Lung (tissue), 12 donors: ENCODE data around the gene MTARC2. TPM values are rescaled to one million over a fixed set of nuclear protein-coding genes. Genes with fewer than 3 reads are reported as not detected.

Experiments
- ATAC-seq: fragments of 200-7000 bp; cut with Tn5 transposase; one replicate; pipeline ENCODE4 v1.9.1; 2020; ENCODE audit warnings: moderate number of reproducible peaks; ENCODE audit not compliant: insufficient read depth, low FRiP score
- DNase-seq, 3 donors: peaks; one replicate each; pipeline ENCODE4 v3.0.0-alpha.2; 2013 to 2017
- H3K27ac ChIP-seq, 2 donors: one replicate each; pipeline ENCODE4 v1.5.1; 2013; ENCODE audit warnings: mild to moderate bottlenecking in 2 of 2, moderate library complexity in 2 of 2, control low read depth in 1 of 2, inconsistent platforms in 1 of 2, low read depth in 1 of 2, low read length in 1 of 2
- H3K27me3 ChIP-seq, 3 donors: one replicate each; pipeline ENCODE4 v1.5.1; 2013; ENCODE audit warnings: low read length in 2 of 3; ENCODE audit not compliant: control insufficient read depth in 3 of 3, insufficient read depth in 3 of 3
- H3K36me3 ChIP-seq, 4 donors: one replicate each; pipeline ENCODE4 v1.5.1; 2013; ENCODE audit warnings: low read length in 4 of 4, mild to moderate bottlenecking in 1 of 4, moderate library complexity in 1 of 4; ENCODE audit not compliant: control insufficient read depth in 4 of 4, insufficient read depth in 4 of 4
- H3K4me1 ChIP-seq, 5 donors: one replicate each; pipeline ENCODE4 v1.5.1; 2013; ENCODE audit warnings: low read length in 5 of 5, mild to moderate bottlenecking in 2 of 5, moderate library complexity in 1 of 5; ENCODE audit not compliant: control insufficient read depth in 5 of 5, insufficient read depth in 5 of 5
- H3K4me3 ChIP-seq: one replicate; pipeline ENCODE4 v1.5.1; 2013; ENCODE audit warnings: mild to moderate bottlenecking, control low read depth, moderate library complexity
- H3K9ac ChIP-seq, 2 donors: one replicate each; pipeline ENCODE4 v1.5.1; 2013; ENCODE audit warnings: low read length in 2 of 2, control low read depth in 1 of 2; ENCODE audit not compliant: insufficient read depth in 1 of 2
- H3K9me3 ChIP-seq, 4 donors: one replicate each; pipeline ENCODE4 v1.5.1; 2013; ENCODE audit warnings: low read length in 3 of 4, mild to moderate bottlenecking in 1 of 4, moderate library complexity in 1 of 4; ENCODE audit not compliant: control insufficient read depth in 4 of 4, insufficient read depth in 3 of 4
- CTCF ChIP-seq: IDR thresholded peaks from 2 replicates; pipeline ENCODE4 v1.5.1; 2012; ENCODE audit warnings: mild to moderate bottlenecking; ENCODE audit errors: control extremely low read depth, extremely low read depth
- WGBS, 2 donors: extraction: QIAGEN DNeasy Blood & Tissue Kit; methylation state at CpG; one replicate each; pipeline ENCODE4 v1.1.7; 2013; 5-methylcytosine and 5-hydroxymethylcytosine counted together
- polyA plus RNA-seq, 2 donors: library from polyadenylated mRNA; stranded (reverse); fragments of 200-250 nt; gene quantifications; one replicate each; pipeline ENCODE4 v1.2.1, GENCODE V29; 2013
- total RNA-seq, 2 donors: library from RNA; depleted of rRNA in 1 of 2; stranded (reverse); fragments of >200 nt in 1 of 2; gene quantifications; one replicate each; pipeline ENCODE4 v1.2.1, GENCODE V29; 2014 to 2021
- donor health status: control.
- donor health status: control.
- donor health status: Bipolar disorder and iron deficiency.
- donor health status: healthy.
- donor health status: DM: yes; HTN: yes; CAD: no.

The MTARC2 gene
- total and polyA plus RNA-seq, 4 donors, result 21.4 to 49.9 (median 39.5) TPM

GRCh38 chr1:220817907-220818306, 69.8 kb downstream of the MTARC2 start:
- ATAC-seq, result peak; percentile 19
- DNase-seq, result no peak

DNA sequence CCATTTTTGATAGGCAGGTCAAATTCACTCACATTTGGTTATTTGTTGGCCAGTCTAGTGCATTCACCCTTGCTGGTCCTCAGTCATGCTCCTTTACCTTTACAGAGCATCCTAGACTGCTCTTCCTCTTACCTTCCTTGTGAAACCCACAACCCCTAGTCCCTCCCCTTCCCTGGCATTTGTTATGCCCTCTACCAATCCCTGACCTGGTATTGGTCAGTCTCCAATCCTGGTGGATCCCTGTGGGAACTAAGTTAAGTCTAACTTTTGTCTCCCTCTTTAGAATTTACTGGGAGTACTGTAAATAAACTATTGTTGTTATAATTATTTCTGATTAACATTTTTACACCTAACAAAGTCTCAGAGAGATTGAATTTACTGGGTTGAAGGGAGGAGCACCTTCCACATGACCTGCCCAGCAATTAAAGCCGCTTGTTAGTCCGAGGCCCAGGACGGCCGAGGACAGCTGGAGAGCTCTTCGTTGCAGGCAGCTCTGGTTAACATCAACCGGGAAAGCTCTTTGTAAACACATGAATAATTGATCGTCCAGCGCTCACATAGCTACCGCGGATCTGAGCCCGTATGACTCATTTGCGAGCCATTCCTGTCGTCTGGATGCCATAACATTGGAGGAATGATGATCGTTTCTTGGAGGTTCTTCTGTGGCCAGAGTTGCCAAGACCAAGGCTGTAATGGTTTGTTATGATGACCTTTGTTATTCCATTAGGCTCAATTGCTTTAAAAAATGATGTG, 70.5 kb downstream of the MTARC2 start:
- H3K4me1 ChIP-seq, result peaks cover 0 to 42% (median 21%) of the 10 kb centered on the region in 5 donors
- no peak overlapping the region for H3K4me3 ChIP-seq
- DNase-seq, result peak; percentile 89 to 97 (median 96)
- H3K27ac ChIP-seq, result peak overlapping the region in 1 of 2 donors; percentile 56
- TF ChIP-seq CTCF, result no peak
- 57 to 76% methylated on average over 14 of the region's 14 CpGs for WGBS, 2 donors
- H3K9me3 ChIP-seq, result no peaks in the 10 kb centered on the region
- no peaks in the 10 kb centered on the region for H3K27me3 ChIP-seq
- no peaks in the 10 kb centered on the region for H3K36me3 ChIP-seq
- ATAC-seq, result peak; percentile 31
- no peak overlapping the region for H3K9ac ChIP-seq

More at GRCh38 chr1:220817907-220818306, 69.8 kb downstream of the MTARC2 start:
- TF ChIP-seq CTCF, result no peak
- H3K4me3 ChIP-seq, result no peak overlapping the region
- H3K9ac ChIP-seq, result no peak overlapping the region
- peak overlapping the region in 1 of 2 donors; percentile 56 for H3K27ac ChIP-seq
- H3K27me3 ChIP-seq, result no peaks in the 10 kb centered on the region
- H3K9me3 ChIP-seq, result no peaks in the 10 kb centered on the region
- no peaks in the 10 kb centered on the region for H3K36me3 ChIP-seq
- peaks cover 0 to 42% (median 21%) of the 10 kb centered on the region in 5 donors for H3K4me1 ChIP-seq
- WGBS, 2 donors, result 60 to 62% methylated on average over 1 of the region's 1 CpG

DNA sequence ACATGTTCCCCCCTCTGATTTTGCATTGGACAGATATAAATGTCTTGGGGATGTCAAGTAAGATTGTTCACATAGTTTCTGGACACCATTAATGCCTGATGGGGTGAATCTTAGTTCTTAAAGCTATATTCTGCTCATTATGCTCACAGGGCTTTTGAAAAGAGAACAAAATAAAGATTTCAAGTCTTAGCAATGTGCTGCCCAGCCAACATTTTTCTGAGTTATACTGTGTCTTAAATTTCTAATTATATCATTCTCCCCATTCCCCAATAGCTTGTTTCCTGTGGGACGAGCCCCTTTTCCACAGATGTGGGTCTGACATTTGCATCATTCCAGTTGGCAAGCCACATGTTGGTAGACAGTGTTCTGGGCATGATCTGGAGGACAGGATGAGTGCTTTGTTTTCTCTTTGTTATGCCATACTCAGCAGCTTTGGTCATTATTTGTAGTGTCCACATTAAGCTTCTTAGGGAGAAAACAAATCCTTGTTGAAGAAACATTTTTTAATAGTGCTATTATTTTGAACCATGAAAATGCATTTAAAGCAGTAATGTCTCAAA, 71.4 kb downstream of the MTARC2 start:
- H3K27me3 ChIP-seq, result no peaks in the 10 kb centered on the region
- TF ChIP-seq CTCF, result no peak
- ATAC-seq (no peak), DNase-seq (peak in 2 of 3 donors; percentile 40 to 65)
- WGBS, 2 donors, result 56 to 68% methylated on average over 1 of the region's 1 CpG
- H3K9me3 ChIP-seq, result no peaks in the 10 kb centered on the region
- H3K9ac ChIP-seq, result no peak overlapping the region
- no peak overlapping the region for H3K27ac ChIP-seq
- no peak overlapping the region for H3K4me3 ChIP-seq
- peaks cover 0 to 42% (median 21%) of the 10 kb centered on the region in 5 donors for H3K4me1 ChIP-seq
- no peaks in the 10 kb centered on the region for H3K36me3 ChIP-seq
